Mesenteric fat pad (tissue), 1 donor: ENCODE results near the gene AOX1. TPM values are rescaled to one million over a fixed set of nuclear protein-coding genes. Genes with fewer than 3 reads are reported as not detected.
"Not testable (repeated sequence)": the region's sequence is repeated elsewhere in the genome, so short reads cannot be mapped to it uniquely, and the experiment has no call there.

ENCODE experiments used
- DNase-seq: peaks from one replicate; pipeline ENCODE4 v3.0.0-alpha.2; 2020; ENCODE audit warnings: low spot score
- total RNA-seq: library from RNA; stranded (reverse); fragmentation: NEBNext Ultra II Directional; extraction: Animal tissue kit (Norgen Biotek cat#: 25700); gene quantifications from one replicate; pipeline ENCODE4 v1.2.1, GENCODE V29; 2021
- donor health status: DM: yes; HTN: yes; CAD: no.

The AOX1 gene
- total RNA-seq, 1 donor from 2014 or later = 220 TPM

GRCh38 chr2:200698217-200698616 is 112.4 kb downstream of the AOX1 start:
- DNase-seq = no peak

GRCh38 chr2:200699310-200699709 is 113.5 kb downstream of the AOX1 start:
- DNase-seq = no peak

GRCh38 chr2:200700856-200701255 is 115.0 kb downstream of the AOX1 start:
- DNase-seq = no peak

GRCh38 chr2:200702044-200702443 is 116.2 kb downstream of the AOX1 start:
- no peak for DNase-seq

- DNase-seq = no peak
Observed at GRCh38 chr2:200702646-200703118, 116.9 kb downstream of the AOX1 start.

- no peak for DNase-seq
Observed at GRCh38 chr2:200703127-200703925, 117.5 kb downstream of the AOX1 start.

GRCh38 chr2:200703926-200704637 is 118.3 kb downstream of the AOX1 start:
- no peak for DNase-seq

- no peak for DNase-seq
Observed at GRCh38 chr2:200705305-200706041, 119.7 kb downstream of the AOX1 start.

- DNase-seq = no peak
Observed at GRCh38 chr2:200708943-200709342, 123.1 kb downstream of the AOX1 start.

- peak; percentile 92 for DNase-seq
Observed at GRCh38 chr2:200713003-200713703, 127.3 kb downstream of the AOX1 start.

GRCh38 chr2:200713704-200714064 is 127.9 kb downstream of the AOX1 start:
- DNase-seq = no peak

GRCh38 chr2:200715014-200715413 is 129.2 kb downstream of the AOX1 start:
- DNase-seq = not testable (repeated sequence)

GRCh38 chr2:200716386-200716785 is 130.6 kb downstream of the AOX1 start:
- DNase-seq = no peak

Other genes with a start within 250 kb of the AOX1 start
- 11.7 TPM for gene KCTD18, start 75.9 kb upstream of the AOX1 start, total RNA-seq
- gene SGO2, start 59.8 kb upstream of the AOX1 start, total RNA-seq = 1.5 TPM
- gene BZW1, start 225.9 kb downstream of the AOX1 start, total RNA-seq = 332 TPM